Liver (tissue), 9 donors: Measurements from ENCODE around the gene CDK5RAP2. TPM values are rescaled to one million over a fixed set of nuclear protein-coding genes. Genes with fewer than 3 reads are reported as not detected.

Source experiments
- DNase-seq: peaks from one replicate; pipeline ENCODE4 v3.0.0-alpha.2; 2017; ENCODE audit warnings: low spot score
- H3K27ac ChIP-seq, 2 donors: one replicate each; pipeline ENCODE4 v1.7.0; 2013; ENCODE audit warnings: inconsistent platforms in 2 of 2, low read length in 2 of 2, control low read depth in 1 of 2, low read depth in 1 of 2, mild to moderate bottlenecking in 1 of 2
- H3K27me3 ChIP-seq, 4 donors: one replicate each; pipeline versions ENCODE4 v1.6.1 to v1.7.0; 2013; ENCODE audit warnings: low read length in 3 of 4, inconsistent platforms in 1 of 4, mild to moderate bottlenecking in 1 of 4, moderate library complexity in 1 of 4; ENCODE audit not compliant: control insufficient read depth in 4 of 4, insufficient read depth in 4 of 4
- H3K36me3 ChIP-seq, 4 donors: one replicate each; pipeline versions ENCODE4 v1.6.1 to v1.7.0; 2013; ENCODE audit warnings: low read length in 3 of 4, mild to moderate bottlenecking in 3 of 4, low read depth in 1 of 4, moderate library complexity in 1 of 4; ENCODE audit not compliant: control insufficient read depth in 4 of 4, insufficient read depth in 3 of 4
- H3K4me1 ChIP-seq, 4 donors: one replicate each; pipeline versions ENCODE4 v1.6.1 to v1.7.0; 2013; ENCODE audit warnings: low read length in 3 of 4, mild to moderate bottlenecking in 3 of 4, moderate library complexity in 1 of 4; ENCODE audit not compliant: control insufficient read depth in 4 of 4, insufficient read depth in 4 of 4
- H3K4me3 ChIP-seq, 3 donors: one replicate each; pipeline versions ENCODE4 v1.6.1 to v1.7.0; 2013; ENCODE audit warnings: low read length in 3 of 3, control low read depth in 1 of 3, low read depth in 1 of 3, mild to moderate bottlenecking in 1 of 3
- H3K9ac ChIP-seq, 2 donors: one replicate each; pipeline ENCODE4 v1.7.0; 2013; ENCODE audit warnings: low read length in 2 of 2, mild to moderate bottlenecking in 2 of 2, moderate library complexity in 2 of 2, control low read depth in 1 of 2, low read depth in 1 of 2
- H3K9me3 ChIP-seq, 4 donors: one replicate each; pipeline versions ENCODE4 v1.6.1 to v1.7.0; 2013; ENCODE audit warnings: low read length in 3 of 4; ENCODE audit not compliant: control insufficient read depth in 4 of 4
- ATF3 ChIP-seq: IDR thresholded peaks from 2 replicates; pipeline ENCODE4 v1.6.1; 2016; ENCODE audit warnings: antibody characterized with exemption
- CTCF ChIP-seq: fragments of 150-350 bp; IDR thresholded peaks from 2 replicates; pipeline ENCODE4 v1.5.1; 2017; ENCODE audit warnings: improper control_type of control experiment, low read depth, low read length; ENCODE audit not compliant: missing input control
- EGR1 ChIP-seq, 2 donors: IDR thresholded peaks; 2 replicates each; pipeline ENCODE4 v1.6.1; 2016 to 2018; ENCODE audit warnings: antibody characterized with exemption in 2 of 2, low read depth in 2 of 2
- FOXA1 ChIP-seq: IDR thresholded peaks from 2 replicates; pipeline ENCODE4 v1.6.1; 2016; ENCODE audit warnings: antibody characterized with exemption
- FOXA2 ChIP-seq: IDR thresholded peaks from 2 replicates; pipeline ENCODE4 v1.6.1; 2016; ENCODE audit warnings: antibody characterized with exemption
- GABPA ChIP-seq, 2 donors: IDR thresholded peaks in 1 of 2; conservative IDR thresholded peaks in 1 of 2; 2 replicates each; pipeline ENCODE4 v1.6.1; 2016; ENCODE audit warnings: antibody characterized with exemption in 2 of 2, mild to moderate bottlenecking in 1 of 2, moderate library complexity in 1 of 2
- HNF4A ChIP-seq, 2 donors: conservative IDR thresholded peaks; 2 replicates each; pipeline ENCODE4 v1.6.1; 2016; ENCODE audit warnings: antibody characterized with exemption in 2 of 2, mild to moderate bottlenecking in 2 of 2
- HNF4G ChIP-seq: IDR thresholded peaks from 2 replicates; pipeline ENCODE4 v1.6.1; 2016; ENCODE audit warnings: antibody characterized with exemption
- JUND ChIP-seq, 2 donors: IDR thresholded peaks; 2 replicates each; pipeline ENCODE4 v1.6.1; 2016; ENCODE audit warnings: antibody characterized with exemption in 2 of 2
- MAX ChIP-seq: IDR thresholded peaks from 2 replicates; pipeline ENCODE4 v1.6.1; 2016; ENCODE audit warnings: antibody characterized with exemption
- NR2F2 ChIP-seq: IDR thresholded peaks from 2 replicates; pipeline ENCODE4 v1.6.1; 2016; ENCODE audit warnings: antibody characterized with exemption
- RAD21 ChIP-seq, 2 donors: IDR thresholded peaks; 2 replicates each; pipeline ENCODE4 v1.6.1; 2016; ENCODE audit warnings: antibody characterized with exemption in 2 of 2, mild to moderate bottlenecking in 2 of 2
- REST ChIP-seq: IDR thresholded peaks from 2 replicates; pipeline ENCODE4 v1.6.1; 2016; ENCODE audit warnings: antibody characterized with exemption, mild to moderate bottlenecking
- RXRA ChIP-seq, 2 donors: IDR thresholded peaks; 2 replicates each; pipeline ENCODE4 v1.6.1; 2017 to 2018; ENCODE audit warnings: antibody characterized with exemption in 2 of 2, mild to moderate bottlenecking in 1 of 2
- SP1 ChIP-seq: IDR thresholded peaks from 2 replicates; pipeline ENCODE4 v1.6.1; 2018; ENCODE audit warnings: antibody characterized with exemption, mild to moderate bottlenecking
- TAF1 ChIP-seq: conservative IDR thresholded peaks from 2 replicates; pipeline ENCODE4 v1.6.1; 2016; ENCODE audit warnings: antibody characterized with exemption, mild to moderate bottlenecking
- YY1 ChIP-seq: IDR thresholded peaks from 2 replicates; pipeline ENCODE4 v1.6.1; 2016; ENCODE audit warnings: antibody characterized with exemption, mild to moderate bottlenecking
- ZBTB33 ChIP-seq: IDR thresholded peaks from 2 replicates; pipeline ENCODE4 v1.6.1; 2016; ENCODE audit warnings: antibody characterized with exemption
- WGBS: extraction: QIAGEN DNeasy Blood & Tissue Kit; methylation state at CpG from one replicate; pipeline ENCODE4 v1.1.7; 2013; 5-methylcytosine and 5-hydroxymethylcytosine counted together
- polyA plus RNA-seq, 2 donors: library from polyadenylated mRNA; stranded (reverse) in 1 of 2; unstranded in 1 of 2; fragments of 200-250 nt in 1 of 2; fragments of >200 nt in 1 of 2; fragmentation: Nextera tagmentation in 1 of 2; extraction: Ambion mirVana in 1 of 2; gene quantifications; one replicate each; pipeline versions ENCODE4 v1.2.1 to v1.2.3, GENCODE V29; 2013 to 2015
- total RNA-seq, 2 donors: library from RNA; depleted of rRNA; stranded (reverse); fragments of >200 nt; gene quantifications; one replicate each; pipeline ENCODE4 v1.2.3, GENCODE V29; 2014
- donor health status: healthy.
- donor health status: healthy.
- donor health status: healthy.
- donor health status: healthy.
- donor health status: healthy.

CDK5RAP2 gene
- total and polyA plus RNA-seq, 4 donors = 11.7 to 38.9 (median 21.7) TPM

- TF ChIP-seq NR2F2 (no peak), RXRA (IDR thresholded peaks at IDR 0.05) (no peak), ATF3 (no peak), FOXA2 (no peak), HNF4G (no peak), EGR1 (IDR thresholded peaks at IDR 0.05; ENCODE audit: low read depth in 2 of 2) (no peak), ZBTB33 (no peak), GABPA (IDR thresholded peaks at IDR 0.05 in 1 of 2, conservative IDR thresholded peaks at IDR 0.05 in 1 of 2) (no peak), REST (no peak), RAD21 (IDR thresholded peaks at IDR 0.05) (no peak), JUND (IDR thresholded peaks at IDR 0.05) (no peak), YY1 (no peak), HNF4A (conservative IDR thresholded peaks at IDR 0.05) (no peak), MAX (no peak)
- peaks cover 0 to 30% (median 9%) of the 10 kb centered on the region in 4 donors for H3K36me3 ChIP-seq
- no peaks in the 10 kb centered on the region for H3K27me3 ChIP-seq
- no peak overlapping the region for H3K4me3 ChIP-seq
- DNase-seq = no peak
- H3K27ac ChIP-seq = no peak overlapping the region
- H3K9ac ChIP-seq = no peak overlapping the region
- H3K4me1 ChIP-seq = no peaks in the 10 kb centered on the region
- no peaks in the 10 kb centered on the region for H3K9me3 ChIP-seq
- 93% methylated on average over 4 of the region's 4 CpGs for WGBS
Observed at GRCh38 chr9:120446671-120447070, 133.3 kb downstream of the CDK5RAP2 start.

GRCh38 chr9:120443976-120444375 is 136.0 kb downstream of the CDK5RAP2 start:
- Histone ChIP-seq H3K9me3 (no peaks in the 10 kb centered on the region), H3K9ac (no peak overlapping the region), H3K4me1 (no peaks in the 10 kb centered on the region), H3K27ac (no peak overlapping the region), H3K27me3 (no peaks in the 10 kb centered on the region), H3K36me3 (peaks cover 0 to 31% (median 9%) of the 10 kb centered on the region in 4 donors), H3K4me3 (no peak overlapping the region)
- WGBS = 95% methylated on average over 3 of the region's 3 CpGs
- DNase-seq = no peak
- TF ChIP-seq MAX (no peak), NR2F2 (no peak), EGR1 (IDR thresholded peaks at IDR 0.05; ENCODE audit: low read depth in 2 of 2) (no peak), RXRA (IDR thresholded peaks at IDR 0.05) (no peak), RAD21 (IDR thresholded peaks at IDR 0.05) (no peak), TAF1 (no peak), JUND (IDR thresholded peaks at IDR 0.05) (no peak), SP1 (no peak), HNF4G (no peak), FOXA1 (no peak), REST (no peak), YY1 (no peak), CTCF (no peak), ATF3 (no peak), GABPA (IDR thresholded peaks at IDR 0.05 in 1 of 2, conservative IDR thresholded peaks at IDR 0.05 in 1 of 2) (no peak), HNF4A (conservative IDR thresholded peaks at IDR 0.05) (no peak)
